Esophagus muscularis mucosa (tissue), 4 donors: Measurements from ENCODE around the gene NEK7.

Experiments used
- CTCF ChIP-seq, 3 experiments: fragments of 200-600 bp in 2 of 3; fragments of 450-650 bp in 1 of 3; sonication (generic) in 2 of 3; IDR thresholded peaks; one replicate each; pipeline ENCODE4 v1.5.1; 2017 to 2019; ENCODE audit warnings: antibody characterized with exemption in 3 of 3, mild to moderate bottlenecking in 2 of 3, moderate library complexity in 1 of 3
- EP300 ChIP-seq: sonication (generic); formaldehyde crosslinking; IDR thresholded peaks from one replicate; pipeline ENCODE4 v1.6.1; 2017; ENCODE audit warnings: antibody characterized with exemption
- POLR2AphosphoS5 ChIP-seq, 2 donors: sonication (generic); formaldehyde crosslinking; IDR thresholded peaks; one replicate each; pipeline ENCODE4 v1.6.1; 2017; ENCODE audit warnings: antibody characterized with exemption in 2 of 2

GRCh38 chr1:198245379-198245778 lies 88.6 kb downstream of the NEK7 start:
- no peak for TF ChIP-seq CTCF (IDR thresholded peaks at IDR 0.05)
- no peak for TF ChIP-seq POLR2AphosphoS5 (IDR thresholded peaks at IDR 0.05)
- TF ChIP-seq EP300: no peak
